GM12801 (cell line): ENCODE results near the gene CCR6.

ENCODE experiments used
- CTCF ChIP-seq: IDR thresholded peaks from one replicate; pipeline ENCODE4 v1.5.1; 2011; ENCODE audit warnings: control low read depth; ENCODE audit not compliant: insufficient read length; ENCODE audit errors: extremely low read depth

The CCR6 gene

GRCh38 chr6:167130008-167130677 lies 7.2 kb downstream of the CCR6 start:
- no peak for TF ChIP-seq CTCF

- TF ChIP-seq CTCF = no peak
Observed at GRCh38 chr6:167130712-167131684, 8.1 kb downstream of the CCR6 start.

- TF ChIP-seq CTCF = no peak
Observed at GRCh38 chr6:167134448-167135328, 11.8 kb downstream of the CCR6 start.

- TF ChIP-seq CTCF = no peak
Observed at GRCh38 chr6:167136376-167136775, 13.5 kb downstream of the CCR6 start.

- no peak for TF ChIP-seq CTCF
Observed at GRCh38 chr6:167137081-167137480, 14.2 kb downstream of the CCR6 start.

- TF ChIP-seq CTCF = no peak
Observed at GRCh38 chr6:167137881-167138280, 15.0 kb downstream of the CCR6 start.

GRCh38 chr6:167139761-167140160 lies 16.9 kb downstream of the CCR6 start:
- no peak for TF ChIP-seq CTCF
